HEK293T (cell line): ENCODE results near the gene SLC6A13.

Source experiments
- BHLHE40 ChIP-seq: fragments of 450-650 bp; IDR thresholded peaks from 2 replicates; pipeline ENCODE4 v1.6.1; 2016; ENCODE audit warnings: mild to moderate bottlenecking, moderate library complexity, borderline replicate concordance
- FOXA1 ChIP-seq: fragments of 450-650 bp; IDR thresholded peaks from 2 replicates; pipeline ENCODE4 v1.6.1; 2016; ENCODE audit warnings: mild to moderate bottlenecking
- LEF1 ChIP-seq: fragments of 450-650 bp; IDR thresholded peaks from 2 replicates; pipeline ENCODE4 v1.6.1; 2017; ENCODE audit warnings: mild to moderate bottlenecking, borderline replicate concordance
- SP1 ChIP-seq: fragments of 450-650 bp; IDR thresholded peaks from 2 replicates; pipeline ENCODE4 v1.6.1; 2017

DNA sequence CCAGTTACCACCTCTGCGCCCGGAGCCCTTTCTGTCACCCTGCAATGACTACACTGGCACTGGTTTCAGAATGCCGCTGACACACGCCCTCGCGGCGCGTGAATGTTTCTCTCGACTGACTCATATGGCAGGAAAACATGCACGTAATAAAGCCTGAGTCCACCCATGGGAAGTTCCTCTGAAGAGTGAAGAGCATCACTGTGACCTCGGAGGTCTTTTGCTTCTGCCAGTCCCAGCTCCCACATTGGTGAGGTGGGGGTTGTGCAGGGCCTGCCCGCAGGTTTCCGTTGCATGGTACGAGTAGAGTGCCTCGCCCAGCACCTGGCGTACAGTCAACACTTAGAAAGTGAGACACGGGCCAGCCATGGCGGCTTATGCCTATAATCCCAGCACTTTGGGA, 37.6 kb downstream of the SLC6A13 start:
- TF ChIP-seq SP1 (no peak), LEF1 (no peak), BHLHE40 (no peak), FOXA1 (no peak)
